H9 (cell line): ENCODE measurements around the gene PLXND1. TPM values are rescaled to one million over a fixed set of nuclear protein-coding genes. Genes with fewer than 3 reads are reported as not detected.
A peak's percentile ranks its signal among the peaks of the same experiment; 100 is the strongest.

Experiments used
- DNase-seq: peaks from one replicate; pipeline ENCODE4 v3.0.0-alpha.2; 2017
- H2AFZ ChIP-seq: one replicate; pipeline ENCODE4 v1.6.1; 2013; ENCODE audit warnings: mild to moderate bottlenecking, low read length, control low read depth, moderate library complexity
- H2AK5ac ChIP-seq: 2 replicates; pipeline ENCODE4 v1.6.1; 2013; ENCODE audit warnings: low read length, control low read depth, mixed read lengths; ENCODE audit not compliant: insufficient read length
- H2BK120ac ChIP-seq: one replicate; pipeline ENCODE4 v1.6.1; 2013; ENCODE audit warnings: low read depth, mild to moderate bottlenecking, low read length, control low read depth, inconsistent platforms; ENCODE audit not compliant: poor library complexity, severe bottlenecking
- H2BK12ac ChIP-seq: 2 replicates; pipeline ENCODE4 v1.6.1; 2013; ENCODE audit warnings: low read length, control low read depth, mixed read lengths, low read depth; ENCODE audit not compliant: insufficient read length
- H2BK15ac ChIP-seq: 2 replicates; pipeline ENCODE4 v1.6.1; 2013; ENCODE audit warnings: low read depth, low read length, control low read depth
- H2BK20ac ChIP-seq: one replicate; pipeline ENCODE4 v1.6.1; 2013; ENCODE audit warnings: low read depth, mild to moderate bottlenecking, low read length, control low read depth, inconsistent platforms; ENCODE audit not compliant: poor library complexity, severe bottlenecking
- H2BK5ac ChIP-seq: 2 replicates; pipeline ENCODE4 v1.6.1; 2013; ENCODE audit warnings: low read length, control low read depth, mixed read lengths; ENCODE audit not compliant: insufficient read length
- H3K14ac ChIP-seq: 2 replicates; pipeline ENCODE4 v1.6.1; 2013; ENCODE audit warnings: low read length, control low read depth; ENCODE audit not compliant: insufficient read depth
- H3K18ac ChIP-seq: 2 replicates; pipeline ENCODE4 v1.6.1; 2013; ENCODE audit warnings: low read depth, mild to moderate bottlenecking, mixed read lengths, low read length, control low read depth; ENCODE audit not compliant: insufficient read length
- H3K23ac ChIP-seq: 2 replicates; pipeline ENCODE4 v1.6.1; 2013; ENCODE audit warnings: low read length, control low read depth, mixed read lengths, low read depth; ENCODE audit not compliant: insufficient read length
- H3K23me2 ChIP-seq: 2 replicates; pipeline ENCODE4 v1.6.1; 2013; ENCODE audit warnings: low read depth, mild to moderate bottlenecking, mixed read lengths, low read length, control low read depth; ENCODE audit not compliant: insufficient read length, poor library complexity, severe bottlenecking
- H3K27ac ChIP-seq: 2 replicates; pipeline ENCODE4 v1.5.1; 2013; ENCODE audit warnings: low read length, control low read depth, mixed read lengths, low read depth; ENCODE audit not compliant: insufficient read length
- H3K27me3 ChIP-seq: 2 replicates; pipeline ENCODE4 v1.6.1; 2013; ENCODE audit warnings: low read length, control low read depth, inconsistent platforms; ENCODE audit not compliant: insufficient read depth
- H3K4ac ChIP-seq: 2 replicates; pipeline ENCODE4 v1.6.1; 2013; ENCODE audit warnings: low read depth, mild to moderate bottlenecking, control low read depth, inconsistent platforms, low read length, moderate library complexity
- H3K4me1 ChIP-seq: 2 replicates; pipeline ENCODE4 v1.6.1; 2013; ENCODE audit warnings: low read length, control low read depth, inconsistent platforms; ENCODE audit not compliant: insufficient read depth
- H3K4me2 ChIP-seq: 2 replicates; pipeline ENCODE4 v1.6.1; 2013; ENCODE audit warnings: low read length, control low read depth, mixed read lengths; ENCODE audit not compliant: insufficient read length, insufficient read depth
- H3K56ac ChIP-seq: 2 replicates; pipeline ENCODE4 v1.6.1; 2013; ENCODE audit warnings: low read depth, mild to moderate bottlenecking, mixed read lengths, low read length, control low read depth; ENCODE audit not compliant: insufficient read length
- H3K79me1 ChIP-seq: 2 replicates; pipeline ENCODE4 v1.6.1; 2013; ENCODE audit warnings: low read depth, mild to moderate bottlenecking, moderate library complexity, low read length, control low read depth, inconsistent platforms; ENCODE audit not compliant: insufficient read depth, poor library complexity, severe bottlenecking
- H3K79me2 ChIP-seq: 2 replicates; pipeline ENCODE4 v1.6.1; 2013; ENCODE audit warnings: low read length, control low read depth, inconsistent platforms; ENCODE audit not compliant: insufficient read depth
- H3K9ac ChIP-seq: 2 replicates; pipeline ENCODE4 v1.6.1; 2013; ENCODE audit warnings: low read length, control low read depth, mixed read lengths; ENCODE audit not compliant: insufficient read length; ENCODE audit errors: extremely low read depth
- H3K9me3 ChIP-seq: one replicate; pipeline ENCODE4 v1.6.1; 2013; ENCODE audit warnings: low read depth, low read length, inconsistent platforms; ENCODE audit not compliant: control insufficient read depth
- H3T11ph ChIP-seq: one replicate; pipeline ENCODE4 v1.6.1; 2013; ENCODE audit warnings: mild to moderate bottlenecking, low read length, control low read depth, inconsistent platforms
- H4K20me1 ChIP-seq: one replicate; pipeline ENCODE4 v1.6.1; 2013; ENCODE audit not compliant: control insufficient read depth, insufficient read length, insufficient read depth
- H4K5ac ChIP-seq: 2 replicates; pipeline ENCODE4 v1.6.1; 2013; ENCODE audit warnings: low read depth, mild to moderate bottlenecking, mixed read lengths, low read length, control low read depth; ENCODE audit not compliant: insufficient read length
- H4K8ac ChIP-seq: replicated peaks from 2 replicates; pipeline ENCODE4 v1.6.1; 2013; ENCODE audit warnings: low read length, control low read depth, mixed read lengths, low read depth; ENCODE audit not compliant: insufficient read length
- H4K91ac ChIP-seq: 2 replicates; pipeline ENCODE4 v1.6.1; 2013; ENCODE audit warnings: low read depth, mild to moderate bottlenecking, moderate library complexity, mixed read lengths, low read length, control low read depth; ENCODE audit not compliant: insufficient read length
- H3K27ac Mint-ChIP-seq, 3 experiments: 2 replicates in 2 of 3; 3 replicates in 1 of 3; pipeline ENCODE4 v1.8.0; 2020 to 2021; ENCODE audit warnings: mixed read lengths in 3 of 3, mild to moderate bottlenecking in 1 of 3, moderate library complexity in 1 of 3
- H3K27me3 Mint-ChIP-seq: 2 replicates; pipeline ENCODE4 v1.8.0; 2021; ENCODE audit warnings: low read depth, mild to moderate bottlenecking, moderate library complexity, mixed read lengths
- H3K36me3 Mint-ChIP-seq, 3 experiments: 2 replicates in 2 of 3; 3 replicates in 1 of 3; pipeline ENCODE4 v1.8.0; 2020 to 2021; ENCODE audit warnings: low read depth in 3 of 3, mixed read lengths in 3 of 3; ENCODE audit not compliant: insufficient read depth in 1 of 3
- H3K4me1 Mint-ChIP-seq, 2 experiments: 2 replicates each; pipeline ENCODE4 v1.8.0; 2020; ENCODE audit warnings: mixed read lengths in 2 of 2
- H3K4me3 Mint-ChIP-seq, 2 experiments: 2 replicates in 1 of 2; 3 replicates in 1 of 2; pipeline ENCODE4 v1.8.0; 2020 to 2021; ENCODE audit warnings: mild to moderate bottlenecking in 2 of 2, mixed read lengths in 2 of 2, moderate library complexity in 1 of 2
- H3K9me3 Mint-ChIP-seq, 2 experiments: 2 replicates in 1 of 2; 3 replicates in 1 of 2; pipeline ENCODE4 v1.8.0; 2020; ENCODE audit warnings: mild to moderate bottlenecking in 2 of 2, mixed read lengths in 2 of 2, moderate library complexity in 1 of 2
- WGBS: extraction: QIAGEN DNeasy Blood & Tissue Kit; methylation state at CpG from one replicate; pipeline ENCODE4 v1.1.7; 2013; ENCODE audit warnings: missing lambda C conversion rate, low lambda C conversion rate, mixed read lengths; ENCODE audit not compliant: insufficient read length; ENCODE audit errors: extremely low coverage; 5-methylcytosine and 5-hydroxymethylcytosine counted together
- total RNA-seq: library from RNA; stranded (reverse); gene quantifications from 2 replicates; pipeline ENCODE4 v1.2.1, GENCODE V29; 2021
- TF ChIP-seq, protein P1 (sequence below): fragments of 200-600 bp; sonication (generic); conservative IDR thresholded peaks from 3 replicates; pipeline ENCODE4 v1.8.0; 2021; ENCODE audit warnings: antibody characterized with exemption, mild to moderate bottlenecking

PLXND1 gene
- total RNA-seq, 1 experiment from 2014 or later = 50.9 TPM

GRCh38 chr3:129573493-129573892, 33.0 kb downstream of the PLXND1 start:
- Histone ChIP-seq H3K27me3 (no peaks in the 10 kb centered on the region), H3K79me1 (no peaks in the 10 kb centered on the region), H3K9me3 (no peaks in the 10 kb centered on the region), H2BK120ac (no peak overlapping the region), H3K23me2 (no peaks in the 10 kb centered on the region), H2BK5ac (no peak overlapping the region), H3K4me2 (no peak overlapping the region), H3K4me1 (no peaks in the 10 kb centered on the region), H3K18ac (no peak overlapping the region), H4K5ac (no peak overlapping the region), H2AFZ (no peak overlapping the region), H3T11ph (no peak overlapping the region), H2BK15ac (no peak overlapping the region), H3K9ac (no peak overlapping the region), H3K27ac (no peak overlapping the region), H2AK5ac (no peak overlapping the region), H4K20me1 (no peaks in the 10 kb centered on the region), H3K79me2 (no peaks in the 10 kb centered on the region), H4K8ac (no peak overlapping the region), H2BK12ac (no peak overlapping the region), H3K4ac (no peak overlapping the region), H4K91ac (no peak overlapping the region), H2BK20ac (no peak overlapping the region), H3K14ac (peak overlapping the region; percentile 2; the same call in 1 of the 2 replicates), H3K23ac (no peak overlapping the region), H3K56ac (no peak overlapping the region)
- no peaks in the 10 kb centered on the region for H3K9me3 Mint-ChIP-seq
- no peak for DNase-seq
- H3K27me3 Mint-ChIP-seq = no peaks in the 10 kb centered on the region
- H3K4me1 Mint-ChIP-seq = peaks cover 17 to 20% of the 10 kb centered on the region in 2 experiments
- TF ChIP-seq, protein P1, sequence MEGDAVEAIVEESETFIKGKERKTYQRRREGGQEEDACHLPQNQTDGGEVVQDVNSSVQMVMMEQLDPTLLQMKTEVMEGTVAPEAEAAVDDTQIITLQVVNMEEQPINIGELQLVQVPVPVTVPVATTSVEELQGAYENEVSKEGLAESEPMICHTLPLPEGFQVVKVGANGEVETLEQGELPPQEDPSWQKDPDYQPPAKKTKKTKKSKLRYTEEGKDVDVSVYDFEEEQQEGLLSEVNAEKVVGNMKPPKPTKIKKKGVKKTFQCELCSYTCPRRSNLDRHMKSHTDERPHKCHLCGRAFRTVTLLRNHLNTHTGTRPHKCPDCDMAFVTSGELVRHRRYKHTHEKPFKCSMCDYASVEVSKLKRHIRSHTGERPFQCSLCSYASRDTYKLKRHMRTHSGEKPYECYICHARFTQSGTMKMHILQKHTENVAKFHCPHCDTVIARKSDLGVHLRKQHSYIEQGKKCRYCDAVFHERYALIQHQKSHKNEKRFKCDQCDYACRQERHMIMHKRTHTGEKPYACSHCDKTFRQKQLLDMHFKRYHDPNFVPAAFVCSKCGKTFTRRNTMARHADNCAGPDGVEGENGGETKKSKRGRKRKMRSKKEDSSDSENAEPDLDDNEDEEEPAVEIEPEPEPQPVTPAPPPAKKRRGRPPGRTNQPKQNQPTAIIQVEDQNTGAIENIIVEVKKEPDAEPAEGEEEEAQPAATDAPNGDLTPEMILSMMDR = no peak
- no CpG with 5 or more reads among the region's 14 CpGs for WGBS
- H3K4me3 Mint-ChIP-seq = no peak overlapping the region
- H3K36me3 Mint-ChIP-seq = peaks cover 0 to 4% (median 2%) of the 10 kb centered on the region in 3 experiments; a peak in 1 of 7 replicates
- H3K27ac Mint-ChIP-seq = peak overlapping the region; percentile 73 to 92 (median 90); a peak in 5 of 7 replicates
